SK-N-SH (cell line): Measurements from ENCODE around the gene NUDT1. TPM values are rescaled to one million over a fixed set of nuclear protein-coding genes. Genes with fewer than 3 reads are reported as not detected.

Experiments
- CTCF ChIA-PET: fragments of 300-600, 350-600 bp; formaldehyde crosslinking; extraction: SDS; loops from one replicate; lab custom pipeline; 2021; lab: Yijun Ruan, JAX
- POLR2A ChIA-PET: fragments of 350-600 bp; sonication (Branson Sonifier 250); formaldehyde crosslinking; extraction: SDS; loops from one replicate; lab custom pipeline; 2020; ENCODE audit warnings: antibody characterized with exemption, inconsistent platforms; lab: Yijun Ruan, JAX
- DNase-seq: peaks from one replicate; pipeline ENCODE4 v3.0.0; 2012
- H2AFZ ChIP-seq: fragments of 200-600 bp; sonication (generic); 2 replicates; pipeline ENCODE4 v1.8.1; 2016; ENCODE audit warnings: antibody characterized with exemption, mild to moderate bottlenecking, low read depth
- H3F3A ChIP-seq: fragments of 200-600 bp; sonication (generic); replicated peaks from 2 replicates; pipeline ENCODE3; 2016; ENCODE audit warnings: antibody characterized with exemption, mild to moderate bottlenecking; ENCODE audit not compliant: insufficient read depth
- H3K27ac ChIP-seq, 2 experiments: fragments of 200-500 bp in 1 of 2; fragments of 200-600 bp in 1 of 2; sonication (Bioruptor generic) in 1 of 2; sonication (generic), shearing (Covaris generic) in 1 of 2; 2 replicates each; pipeline versions ENCODE4 v1.5.1 to v1.6.1; 2014 to 2016; ENCODE audit warnings: low read depth in 2 of 2, inconsistent platforms in 1 of 2, low read length in 1 of 2, mild to moderate bottlenecking in 1 of 2, mixed read lengths in 1 of 2
- H3K27me3 ChIP-seq: fragments of 200-600 bp; sonication (generic), shearing (Covaris generic); 2 replicates; pipeline ENCODE4 v1.6.1; 2016; ENCODE audit warnings: mixed run types; ENCODE audit not compliant: insufficient read depth
- H3K36me3 ChIP-seq, 2 experiments: fragments of 200-500 bp in 1 of 2; fragments of 200-600 bp in 1 of 2; sonication (Bioruptor generic) in 1 of 2; sonication (generic) in 1 of 2; replicated peaks in 1 of 2; 2 replicates each; pipeline versions ENCODE3 to v1.5.1; 2014 to 2016; ENCODE audit warnings: low read length in 1 of 2, mild to moderate bottlenecking in 1 of 2; ENCODE audit not compliant: insufficient read depth in 2 of 2, control insufficient read depth in 1 of 2
- H3K4me1 ChIP-seq, 2 experiments: fragments of 200-500 bp in 1 of 2; fragments of 200-600 bp in 1 of 2; sonication (Bioruptor generic) in 1 of 2; sonication (generic), shearing (Covaris generic) in 1 of 2; 2 replicates each; pipeline versions ENCODE4 v1.5.1 to v1.6.1; 2014 to 2016; ENCODE audit warnings: low read depth in 1 of 2, low read length in 1 of 2, mixed run types in 1 of 2; ENCODE audit not compliant: insufficient read depth in 2 of 2, control insufficient read depth in 1 of 2
- H3K4me2 ChIP-seq: fragments of 200-600 bp; sonication (generic), shearing (Covaris generic); 2 replicates; pipeline ENCODE4 v1.6.1; 2017; ENCODE audit warnings: mixed run types
- H3K4me3 ChIP-seq, 2 experiments: fragments of 200-500 bp in 1 of 2; fragments of 200-600 bp in 1 of 2; sonication (Bioruptor generic) in 1 of 2; sonication (generic), shearing (Covaris generic) in 1 of 2; 2 replicates each; pipeline versions ENCODE4 v1.5.1 to v1.8.1; 2014 to 2016; ENCODE audit warnings: low read depth in 2 of 2, inconsistent platforms in 1 of 2, low read length in 1 of 2, mild to moderate bottlenecking in 1 of 2, mixed read lengths in 1 of 2, moderate library complexity in 1 of 2
- H3K79me2 ChIP-seq: fragments of 200-600 bp; sonication (generic); 2 replicates; pipeline ENCODE4 v1.8.1; 2017; ENCODE audit warnings: mild to moderate bottlenecking; ENCODE audit not compliant: insufficient read depth
- H3K9ac ChIP-seq: fragments of 200-600 bp; sonication (generic); 2 replicates; pipeline ENCODE4 v1.6.1; 2017; ENCODE audit warnings: mixed run types
- H3K9me2 ChIP-seq: fragments of 200-600 bp; sonication (generic); 2 replicates; pipeline ENCODE4 v1.6.1; 2017; ENCODE audit warnings: mixed run types
- H3K9me3 ChIP-seq: fragments of 200-600 bp; sonication (generic); 2 replicates; pipeline ENCODE4 v1.6.1; 2017; ENCODE audit warnings: mixed run types, mild to moderate bottlenecking, moderate library complexity
- H4K20me1 ChIP-seq: fragments of 200-600 bp; sonication (generic); 2 replicates; pipeline ENCODE4 v1.6.1; 2017; ENCODE audit warnings: mild to moderate bottlenecking, mixed run types; ENCODE audit not compliant: insufficient read depth
- EP300 ChIP-seq, 2 experiments: IDR thresholded peaks; 2 replicates each; pipeline versions ENCODE4 v1.4.0 to v1.6.1; 2012; ENCODE audit warnings: borderline replicate concordance in 1 of 2, low read depth in 1 of 2, low read length in 1 of 2
- FOSL2 ChIP-seq: IDR thresholded peaks from 2 replicates; pipeline ENCODE4 v1.4.0; 2012; ENCODE audit warnings: low read depth, mild to moderate bottlenecking, moderate library complexity, borderline replicate concordance
- FOXJ3 ChIP-seq: sonication (generic); formaldehyde crosslinking; IDR thresholded peaks from 2 replicates; pipeline ENCODE4 v1.5.1; 2020; ENCODE audit warnings: mild to moderate bottlenecking, missing genetic modification reagents
- GABPA ChIP-seq: IDR thresholded peaks from 2 replicates; pipeline ENCODE4 v1.4.0; 2012; ENCODE audit warnings: low read depth, mild to moderate bottlenecking
- GATA2 ChIP-seq: sonication (generic); formaldehyde crosslinking; IDR thresholded peaks from 2 replicates; pipeline ENCODE4 v1.5.0; 2020; ENCODE audit warnings: mild to moderate bottlenecking, missing genetic modification reagents
- IRF3 ChIP-seq: fragments of 150-350 bp; IDR thresholded peaks from 2 replicates; pipeline ENCODE4 v1.6.1; 2016; ENCODE audit warnings: mild to moderate bottlenecking, low read depth, low read length
- MXI1 ChIP-seq: IDR thresholded peaks from 2 replicates; pipeline ENCODE4 v1.6.1; 2012; ENCODE audit warnings: mild to moderate bottlenecking, low read depth, low read length, improper control_type of control experiment
- NRF1 ChIP-seq: IDR thresholded peaks from 2 replicates; pipeline ENCODE4 v1.6.1; 2012; ENCODE audit warnings: low read depth, mild to moderate bottlenecking, low read length
- RCOR1 ChIP-seq: fragments of 150-350 bp; IDR thresholded peaks from 2 replicates; pipeline ENCODE4 v1.6.1; 2017; ENCODE audit warnings: antibody characterized with exemption, low read length
- RFX5 ChIP-seq: IDR thresholded peaks from 2 replicates; pipeline ENCODE4 v1.6.1; 2012; ENCODE audit warnings: mild to moderate bottlenecking, improper control_type of control experiment, low read length
- RXRA ChIP-seq: IDR thresholded peaks from 2 replicates; pipeline ENCODE4 v1.4.0; 2012; ENCODE audit warnings: low read depth, mild to moderate bottlenecking, borderline replicate concordance
- SIN3A ChIP-seq: IDR thresholded peaks from 2 replicates; pipeline ENCODE4 v1.6.1; 2012; ENCODE audit warnings: low read depth, mild to moderate bottlenecking, low read length, moderate library complexity, borderline replicate concordance
- TCF12 ChIP-seq: IDR thresholded peaks from 2 replicates; pipeline ENCODE4 v1.4.0; 2012
- TEAD4 ChIP-seq: IDR thresholded peaks from 2 replicates; pipeline ENCODE4 v1.4.0; 2012; ENCODE audit warnings: mild to moderate bottlenecking, borderline replicate concordance; ENCODE audit not compliant: insufficient read depth
- ZBTB33 ChIP-seq: IDR thresholded peaks from 2 replicates; pipeline ENCODE4 v1.4.0; 2012; ENCODE audit warnings: low read depth, borderline replicate concordance
- WGBS: methylation state at CpG from one replicate; pipeline ENCODE4 v1.1.6; 2017; ENCODE audit warnings: low lambda C conversion rate; 5-methylcytosine and 5-hydroxymethylcytosine counted together
- polyA plus RNA-seq, 3 experiments: library from polyadenylated mRNA; depleted of rRNA; stranded (reverse); fragments of >200 nt; gene quantifications; 2 replicates each; pipeline ENCODE4 v1.2.3, GENCODE V29; 2012
- TF ChIP-seq, protein P1 (sequence below): fragments of 200-600 bp; sonication (generic); IDR thresholded peaks from 2 replicates; pipeline ENCODE4 v1.6.1; 2017; ENCODE audit warnings: antibody characterized with exemption, mild to moderate bottlenecking, moderate library complexity
- TF ChIP-seq, protein P2 (sequence below): fragments of 150-350 bp; IDR thresholded peaks from 2 replicates; pipeline ENCODE4 v1.6.1; 2017; ENCODE audit warnings: antibody characterized with exemption, low read length, low read depth, borderline replicate concordance

Gene NUDT1
- polyA plus RNA-seq, 1 of the 3 experiments (the other 2 are of a cell fraction), result 98.1 TPM

DNA sequence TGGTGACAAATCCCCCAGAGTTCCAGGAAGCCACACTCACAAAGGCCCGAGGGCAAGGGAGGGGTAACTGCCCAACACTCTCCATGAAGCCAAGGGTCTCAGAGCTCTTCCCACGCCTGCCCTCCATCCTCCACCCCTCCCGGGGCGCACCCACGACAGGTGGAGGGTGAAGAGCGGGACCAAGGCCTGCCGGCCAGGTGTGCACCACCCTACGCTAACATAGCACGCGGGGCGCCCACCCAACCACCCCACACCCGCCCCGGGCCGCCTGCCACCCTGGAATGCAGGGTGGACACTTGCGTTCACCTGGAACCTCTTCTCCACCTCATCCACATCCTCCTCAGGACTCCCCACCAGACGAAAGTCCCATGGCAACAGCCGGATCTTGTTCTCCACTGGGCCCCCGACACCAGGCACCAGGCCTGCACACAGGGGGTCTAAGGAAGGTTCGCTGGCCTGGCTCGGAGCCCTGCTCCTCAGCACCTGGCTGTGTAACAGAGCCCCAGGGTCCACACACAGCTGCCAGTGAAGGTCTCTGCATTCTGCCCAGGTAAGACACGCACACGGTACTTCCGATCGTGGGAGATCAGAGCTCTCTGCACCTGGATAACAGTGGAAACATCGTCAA, 42.0 kb upstream of the NUDT1 start (continued):
- TF ChIP-seq SIN3A (no peak), EP300 (IDR thresholded peaks at IDR 0.05; ENCODE audit: borderline replicate concordance in 1 of 2, low read depth in 1 of 2, low read length in 1 of 2) (no peak)
- TF ChIP-seq, all 33 proteins: peak for 0

DNA sequence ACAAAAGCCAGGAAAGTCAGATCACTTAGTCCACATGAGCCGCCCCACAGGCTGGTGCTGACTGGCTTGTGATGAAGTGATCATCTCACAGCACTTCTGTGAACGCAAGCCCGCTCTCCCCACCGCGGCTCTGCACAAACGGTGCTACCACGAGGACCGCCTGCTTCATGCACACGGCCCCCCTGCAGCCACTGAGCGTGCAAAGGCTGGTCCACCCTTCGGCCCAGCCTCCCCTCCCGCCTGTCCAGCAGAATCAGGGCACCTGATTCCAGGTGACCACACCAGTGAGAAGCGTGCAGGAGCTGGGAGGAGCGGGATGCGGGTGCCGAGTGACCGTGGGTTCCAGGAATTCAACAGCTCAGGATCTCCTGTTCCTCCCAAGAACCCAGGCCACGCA, 41.4 kb upstream of the NUDT1 start:
- no peaks in the 10 kb centered on the region for H3K27me3 ChIP-seq
- no peak overlapping the region for H3K27ac ChIP-seq
- H3K9me3 ChIP-seq, result 0 out of 2 replicates have a peak, but pooled peaks cover under 1% of the 10 kb centered on the region
- H3K36me3 ChIP-seq, result peaks cover 12 to 34% of the 10 kb centered on the region in 2 experiments
- POLR2A ChIA-PET, result no interaction called here
- WGBS, result 95% methylated on average over 11 of the region's 18 CpGs
- no peak overlapping the region for H3K4me2 ChIP-seq
- H3K9ac ChIP-seq, result no peak overlapping the region
- H3K9me2 ChIP-seq, result no peaks in the 10 kb centered on the region
- no peak overlapping the region for H3K4me3 ChIP-seq
- no peaks in the 10 kb centered on the region for H4K20me1 ChIP-seq
- no peaks in the 10 kb centered on the region for H3F3A ChIP-seq
- peaks cover 4 to 43% of the 10 kb centered on the region in 2 experiments; a peak in 2 of 4 replicates for H3K4me1 ChIP-seq
- H3K79me2 ChIP-seq, result no peaks in the 10 kb centered on the region
- H2AFZ ChIP-seq, result no peak overlapping the region
- TF ChIP-seq IRF3 (no peak), TCF12 (no peak), RFX5 (no peak), FOXJ3 (no peak), GATA2 (CRISPR knock-in tag) (no peak), RXRA (no peak), NRF1 (no peak), EP300 (IDR thresholded peaks at IDR 0.05; ENCODE audit: borderline replicate concordance in 1 of 2, low read depth in 1 of 2, low read length in 1 of 2) (no peak), GABPA (no peak), MXI1 (no peak)
- TF ChIP-seq, protein P1, sequence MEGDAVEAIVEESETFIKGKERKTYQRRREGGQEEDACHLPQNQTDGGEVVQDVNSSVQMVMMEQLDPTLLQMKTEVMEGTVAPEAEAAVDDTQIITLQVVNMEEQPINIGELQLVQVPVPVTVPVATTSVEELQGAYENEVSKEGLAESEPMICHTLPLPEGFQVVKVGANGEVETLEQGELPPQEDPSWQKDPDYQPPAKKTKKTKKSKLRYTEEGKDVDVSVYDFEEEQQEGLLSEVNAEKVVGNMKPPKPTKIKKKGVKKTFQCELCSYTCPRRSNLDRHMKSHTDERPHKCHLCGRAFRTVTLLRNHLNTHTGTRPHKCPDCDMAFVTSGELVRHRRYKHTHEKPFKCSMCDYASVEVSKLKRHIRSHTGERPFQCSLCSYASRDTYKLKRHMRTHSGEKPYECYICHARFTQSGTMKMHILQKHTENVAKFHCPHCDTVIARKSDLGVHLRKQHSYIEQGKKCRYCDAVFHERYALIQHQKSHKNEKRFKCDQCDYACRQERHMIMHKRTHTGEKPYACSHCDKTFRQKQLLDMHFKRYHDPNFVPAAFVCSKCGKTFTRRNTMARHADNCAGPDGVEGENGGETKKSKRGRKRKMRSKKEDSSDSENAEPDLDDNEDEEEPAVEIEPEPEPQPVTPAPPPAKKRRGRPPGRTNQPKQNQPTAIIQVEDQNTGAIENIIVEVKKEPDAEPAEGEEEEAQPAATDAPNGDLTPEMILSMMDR, result no peak
- TF ChIP-seq, all 33 proteins: peak for 0
- no peak for DNase-seq
- CTCF ChIA-PET, result interaction anchor here (0.9 to 4.0 kb wide), 7 partner anchors 9 to 622 kb away, joined by 3 to 15 read pairs (median 4); no protein-coding TSS in a partner anchor

GRCh38 chr7:2201128-2201527, 40.9 kb upstream of the NUDT1 start:
- POLR2A ChIA-PET, result no interaction called here
- Histone ChIP-seq H3K9me3 (no peaks in the 10 kb centered on the region), H2AFZ (no peak overlapping the region), H3K79me2 (no peaks in the 10 kb centered on the region), H3K27ac (no peak overlapping the region), H3K27me3 (no peaks in the 10 kb centered on the region), H3F3A (no peaks in the 10 kb centered on the region), H4K20me1 (no peaks in the 10 kb centered on the region), H3K9me2 (no peaks in the 10 kb centered on the region), H3K4me3 (no peak overlapping the region), H3K4me1 (peaks cover 4 to 43% of the 10 kb centered on the region in 2 experiments; a peak in 2 of 4 replicates), H3K4me2 (no peak overlapping the region), H3K36me3 (peaks cover 8 to 28% of the 10 kb centered on the region in 2 experiments), H3K9ac (no peak overlapping the region)
- DNase-seq, result peak; percentile 9
- WGBS, result 93% methylated on average over 9 of the region's 10 CpGs
- CTCF ChIA-PET, result interaction anchor here (0.8 to 4.0 kb wide), 11 partner anchors 7 to 622 kb away, joined by 3 to 24 read pairs (median 4); no protein-coding TSS in a partner anchor
- TF ChIP-seq RFX5, result no peak
- TF ChIP-seq TCF12, result no peak
- TF ChIP-seq FOSL2, result no peak
- TF ChIP-seq RCOR1, result no peak
- no peak for TF ChIP-seq ZBTB33
- no peak for TF ChIP-seq SIN3A
- TF ChIP-seq TEAD4, result no peak
- TF ChIP-seq, protein P2, sequence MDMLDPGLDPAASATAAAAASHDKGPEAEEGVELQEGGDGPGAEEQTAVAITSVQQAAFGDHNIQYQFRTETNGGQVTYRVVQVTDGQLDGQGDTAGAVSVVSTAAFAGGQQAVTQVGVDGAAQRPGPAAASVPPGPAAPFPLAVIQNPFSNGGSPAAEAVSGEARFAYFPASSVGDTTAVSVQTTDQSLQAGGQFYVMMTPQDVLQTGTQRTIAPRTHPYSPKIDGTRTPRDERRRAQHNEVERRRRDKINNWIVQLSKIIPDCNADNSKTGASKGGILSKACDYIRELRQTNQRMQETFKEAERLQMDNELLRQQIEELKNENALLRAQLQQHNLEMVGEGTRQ, result no peak
- no peak for TF ChIP-seq EP300 (IDR thresholded peaks at IDR 0.05; ENCODE audit: borderline replicate concordance in 1 of 2, low read depth in 1 of 2, low read length in 1 of 2)
- no peak for TF ChIP-seq RXRA
- no peak for TF ChIP-seq GABPA
